Measurements from ENCODE around the gene GPAM.

GRCh38 chr10:112184379-112184778 lies 814 bp upstream of the GPAM start:
- TF ChIP-seq CTCF (IDR thresholded peaks at IDR 0.05; ENCODE audit: low read length) (no peak), EZH2phosphoT487 (IDR thresholded peaks at IDR 0.05; ENCODE audit: low read length) (no peak), EZH2 (optimal IDR thresholded peaks at IDR 0.05; ENCODE audit: low read depth, low read length) (no peak)

Measured in MM.1S (cell line).